NCI-H2107 treated with DMSO at 0.1 percent for 48 hours (cell line): ENCODE measurements around the gene PHKB.
"Not testable (repeated sequence)": the region's sequence is repeated elsewhere in the genome, so short reads cannot be mapped to it uniquely, and the experiment has no call there.

ENCODE experiments used
- DNase-seq: peaks from one replicate; lab custom pipeline; 2025; ENCODE audit not compliant: unreplicated experiment; lab: John Stamatoyannopoulos, UW

PHKB gene

DNA sequence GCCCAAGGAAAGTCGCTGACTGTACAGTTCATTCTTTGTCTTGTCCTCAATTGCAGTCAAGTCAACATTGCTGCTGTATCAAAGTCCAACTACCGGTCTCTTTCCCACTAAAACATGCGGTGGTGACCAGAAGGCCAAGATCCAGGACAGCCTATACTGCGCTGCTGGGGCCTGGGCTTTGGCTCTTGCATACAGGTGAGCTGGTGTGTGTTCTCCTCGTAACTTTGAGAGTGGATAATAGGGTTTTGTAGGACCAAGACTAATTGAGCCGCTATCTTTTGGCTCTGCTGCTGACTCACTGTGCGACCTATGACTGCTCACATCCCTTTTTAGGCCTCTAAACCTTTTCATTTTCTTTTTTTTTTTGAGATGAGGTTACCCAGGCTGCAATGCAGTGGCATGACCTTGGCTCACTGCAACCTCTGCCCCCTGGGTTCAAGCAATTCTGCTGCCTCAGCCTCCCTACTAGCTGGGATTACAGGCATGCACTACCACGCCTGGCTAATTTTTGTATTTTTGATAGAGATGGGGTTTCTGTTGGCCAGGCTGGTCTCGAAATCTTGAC is 38.7 kb downstream of the PHKB start:
- no peak for DNase-seq

DNA sequence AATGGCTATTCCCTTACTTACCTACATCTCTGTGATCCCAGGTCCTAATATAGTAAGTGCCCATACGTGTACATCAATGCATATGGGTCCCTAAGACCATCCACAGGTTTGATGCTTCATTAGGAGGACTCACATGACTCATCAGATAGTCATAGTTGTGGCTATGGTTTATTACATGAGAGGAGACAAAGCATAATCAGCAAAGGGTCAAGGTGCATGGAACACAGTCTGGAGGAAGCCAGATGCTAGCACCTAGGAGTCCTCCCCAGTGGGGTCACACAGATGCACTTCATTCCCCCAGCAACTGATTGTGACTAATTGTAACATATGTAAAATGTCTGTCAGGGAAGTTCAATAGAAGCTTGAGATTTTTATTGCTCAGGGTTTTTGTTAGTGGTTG is 42.8 kb downstream of the PHKB start:
- no peak for DNase-seq

DNA sequence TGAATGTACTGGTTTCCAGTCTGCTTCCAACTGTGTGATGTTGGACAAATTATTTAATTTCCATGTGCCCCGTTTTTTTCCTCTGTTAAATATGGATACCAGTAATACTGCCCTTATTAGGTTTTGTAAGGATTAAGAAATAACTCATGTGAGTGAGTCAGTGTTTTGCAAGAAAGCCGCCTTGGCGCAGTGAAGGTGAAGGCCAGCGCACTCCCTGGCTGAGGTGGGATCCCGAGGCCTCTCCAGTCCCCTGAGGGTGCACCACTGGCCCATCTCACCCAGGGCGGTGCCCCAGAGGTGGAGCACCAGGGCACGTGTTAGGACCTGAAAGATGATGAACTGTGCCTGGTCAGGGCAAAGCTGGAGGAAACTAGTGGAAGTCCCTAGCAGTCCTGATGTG is 43.5 kb downstream of the PHKB start:
- DNase-seq: no peak

DNA sequence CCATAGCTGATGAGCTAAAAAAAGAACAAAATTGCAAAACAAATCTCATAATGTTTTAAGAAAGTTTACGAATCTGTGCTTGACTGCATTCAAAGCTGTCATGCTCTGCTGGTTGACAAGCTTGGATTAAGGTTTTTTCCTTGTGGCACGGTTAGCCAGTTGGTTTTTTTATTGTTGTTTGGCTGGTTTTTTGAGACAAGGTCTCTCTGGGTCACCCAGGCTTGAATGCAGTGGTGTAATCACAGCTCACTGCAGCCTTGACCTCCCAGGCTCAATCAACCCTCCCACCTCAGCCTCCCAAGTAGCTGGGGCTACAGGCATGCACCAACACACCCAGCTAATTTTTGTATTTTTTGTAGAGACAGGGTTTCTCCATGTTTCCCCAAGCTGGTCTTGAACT is 45.7 kb downstream of the PHKB start:
- no peak for DNase-seq

DNA sequence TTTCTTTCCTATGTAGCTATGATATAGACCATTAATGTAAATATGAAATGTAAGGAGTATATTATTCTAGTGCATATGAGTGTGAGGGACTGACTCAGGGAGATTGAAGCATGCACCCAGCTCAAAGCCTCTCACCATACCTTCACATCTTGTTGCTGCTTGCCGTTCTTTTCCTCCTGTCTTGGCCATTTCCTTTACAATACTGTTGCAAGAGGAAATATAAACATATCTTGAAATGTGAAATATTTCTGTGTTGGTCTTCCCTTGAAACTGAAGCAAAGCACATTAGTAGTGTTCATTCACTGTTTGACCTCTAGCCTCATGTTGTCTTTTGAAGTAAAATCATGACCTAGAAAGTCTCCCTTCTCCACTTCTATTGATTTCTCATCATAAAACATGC is 46.6 kb downstream of the PHKB start:
- no peak for DNase-seq

DNA sequence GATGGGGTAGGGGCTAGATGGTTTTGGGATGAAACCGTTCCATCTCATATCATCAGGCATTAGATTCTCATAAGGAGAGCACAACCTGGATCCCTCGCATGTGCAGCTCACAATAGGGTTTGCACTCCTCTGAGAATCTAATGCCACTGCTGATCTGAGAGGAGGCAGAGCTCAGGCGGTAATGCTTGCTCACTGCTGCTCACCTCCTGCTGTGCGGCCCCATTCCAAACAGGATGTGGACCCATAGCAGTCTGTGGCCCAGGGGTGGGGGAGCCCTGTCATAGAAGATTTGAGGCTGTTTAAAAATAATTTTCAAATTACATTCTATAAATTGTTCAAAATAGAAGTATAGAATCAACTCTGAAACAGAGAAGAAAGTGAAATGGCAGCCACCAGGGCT is 50.8 kb downstream of the PHKB start:
- no peak for DNase-seq

DNA sequence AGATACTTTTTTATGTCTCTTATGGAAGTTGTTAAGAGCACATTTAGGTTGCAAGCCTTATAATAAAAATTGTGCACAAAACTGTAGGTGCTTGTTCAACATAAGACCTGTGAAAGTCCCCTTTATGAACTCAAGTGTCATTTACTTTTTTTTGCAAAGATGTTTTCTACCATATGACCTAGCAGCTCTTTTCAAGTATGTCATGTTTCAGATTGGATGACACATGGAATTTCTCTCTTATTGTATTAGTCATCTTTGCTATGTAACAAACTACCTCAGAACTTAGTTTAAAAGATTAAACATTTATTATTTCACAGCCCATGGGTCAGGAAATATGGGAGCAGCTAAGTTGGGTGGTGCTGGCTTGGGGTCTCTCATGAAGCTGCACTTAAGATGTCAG is 57.9 kb downstream of the PHKB start:
- no peak for DNase-seq

DNA sequence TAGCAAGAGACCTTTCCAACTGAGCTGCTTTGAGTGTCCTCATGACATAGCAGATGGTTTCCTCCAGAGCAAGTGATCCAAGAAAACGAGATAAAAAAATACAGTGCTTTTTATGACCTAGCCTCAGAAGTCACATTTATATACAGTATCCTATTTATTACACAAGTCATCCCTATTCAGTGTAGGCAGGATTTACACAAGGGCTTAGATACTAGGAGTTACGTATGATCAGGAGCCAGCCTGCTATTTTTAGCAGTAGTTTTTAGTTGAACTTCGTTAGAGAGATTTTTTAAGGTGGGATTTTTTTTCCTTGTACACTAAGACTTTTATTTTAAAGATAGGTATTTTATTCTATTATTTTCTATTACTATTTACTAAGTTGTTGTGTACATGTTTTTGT is 58.4 kb downstream of the PHKB start:
- no peak for DNase-seq

DNA sequence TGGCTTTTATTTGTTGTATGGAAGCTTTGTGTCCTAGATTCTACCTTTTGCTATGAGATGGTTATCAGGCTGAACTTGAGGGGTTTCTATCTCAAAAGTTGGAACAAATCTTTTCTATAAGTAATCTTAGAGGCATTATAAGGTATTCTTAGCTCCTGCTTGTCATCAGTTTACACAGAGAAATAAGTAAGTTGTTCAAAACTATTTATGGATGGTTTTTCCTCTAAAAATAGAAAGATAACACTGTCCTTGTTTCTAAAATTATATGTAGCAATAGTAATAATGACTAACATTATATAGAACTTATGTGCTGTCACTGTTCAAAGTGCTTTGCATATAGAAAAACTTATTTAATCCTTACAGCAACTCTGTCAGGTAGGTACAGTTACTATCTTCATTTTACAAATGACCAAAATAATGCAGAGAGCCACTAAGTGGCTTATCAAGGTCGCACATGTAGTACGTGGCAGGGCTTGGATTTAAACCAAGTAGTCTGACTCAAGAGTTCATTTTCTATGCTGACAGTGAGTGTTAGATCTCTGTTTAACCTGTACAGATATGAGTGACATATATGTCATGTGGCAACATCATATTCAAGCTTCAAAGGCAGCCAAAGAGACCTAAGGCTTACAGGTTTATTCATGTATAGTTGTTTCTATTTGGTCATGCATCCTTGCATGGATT is 59.0 kb downstream of the PHKB start:
- no peak for DNase-seq

DNA sequence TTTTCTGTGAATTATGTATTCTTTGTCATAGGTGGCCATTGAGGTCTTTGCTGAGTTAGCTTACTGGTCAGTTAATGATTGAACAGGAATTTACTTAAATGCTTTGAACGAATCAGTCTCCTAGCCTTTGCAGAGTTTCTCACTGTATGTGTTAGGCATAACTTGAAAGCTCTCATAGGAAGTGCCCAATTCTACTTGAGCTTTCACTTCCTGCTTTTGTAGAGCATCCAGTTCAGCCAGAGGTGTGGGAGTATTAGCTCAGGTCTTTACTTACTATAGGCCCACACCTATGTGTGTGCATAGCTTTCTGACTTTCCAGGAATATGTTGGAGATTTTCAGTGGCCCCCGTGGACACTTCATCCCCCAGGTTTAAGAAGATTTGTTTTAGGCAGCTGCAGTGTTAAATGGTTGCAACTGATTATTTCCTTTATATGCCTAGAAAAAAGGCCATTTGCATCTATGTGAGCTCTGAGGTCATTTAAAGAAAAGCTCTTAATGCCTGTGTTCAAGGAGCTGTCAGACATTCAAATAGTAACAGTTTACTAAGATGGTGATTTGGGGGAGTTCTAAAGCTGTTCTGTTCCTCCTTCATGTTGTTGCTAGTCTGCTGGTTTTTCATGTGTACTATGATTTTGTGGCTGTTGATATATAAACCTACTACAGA is 62.3 kb downstream of the PHKB start:
- no peak for DNase-seq

DNA sequence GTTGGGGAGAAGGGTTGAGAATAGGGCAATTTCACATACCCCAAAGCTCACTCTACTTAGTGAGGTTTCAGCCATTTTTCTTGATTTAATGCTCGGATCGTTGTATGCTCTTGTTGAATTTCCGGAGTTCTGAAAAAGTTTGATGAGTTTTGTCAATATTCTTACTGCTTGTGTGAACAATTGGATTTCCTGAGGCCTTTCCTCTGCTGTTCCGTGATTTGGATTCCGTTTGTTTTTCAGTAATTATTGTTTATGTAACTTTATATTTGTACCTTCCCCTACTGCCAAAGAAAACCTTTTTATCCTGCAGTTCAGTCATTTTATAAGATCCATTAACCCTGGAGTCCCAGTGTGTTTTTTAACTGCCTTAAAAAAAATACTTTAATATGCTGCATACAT is 62.9 kb downstream of the PHKB start:
- no peak for DNase-seq

DNA sequence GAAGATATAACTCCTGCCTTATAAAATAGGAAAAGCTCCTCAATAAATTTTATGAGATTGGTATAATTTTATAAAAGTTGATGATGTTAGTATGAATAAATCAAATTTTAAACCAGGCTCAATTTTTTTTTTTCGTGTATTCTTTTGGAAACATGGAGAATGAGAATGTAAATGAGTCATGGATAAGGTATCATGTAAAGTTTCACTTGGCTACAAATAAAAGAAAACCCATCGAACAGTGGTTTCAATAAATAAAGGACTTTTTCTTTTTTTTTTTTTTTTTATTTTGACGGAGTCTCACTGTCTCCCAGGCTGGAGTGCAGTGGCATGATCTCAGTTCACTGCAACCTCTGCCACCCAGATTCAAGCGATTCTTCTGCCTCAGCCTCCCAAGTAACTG is 67.3 kb downstream of the PHKB start:
- DNase-seq: no peak

DNA sequence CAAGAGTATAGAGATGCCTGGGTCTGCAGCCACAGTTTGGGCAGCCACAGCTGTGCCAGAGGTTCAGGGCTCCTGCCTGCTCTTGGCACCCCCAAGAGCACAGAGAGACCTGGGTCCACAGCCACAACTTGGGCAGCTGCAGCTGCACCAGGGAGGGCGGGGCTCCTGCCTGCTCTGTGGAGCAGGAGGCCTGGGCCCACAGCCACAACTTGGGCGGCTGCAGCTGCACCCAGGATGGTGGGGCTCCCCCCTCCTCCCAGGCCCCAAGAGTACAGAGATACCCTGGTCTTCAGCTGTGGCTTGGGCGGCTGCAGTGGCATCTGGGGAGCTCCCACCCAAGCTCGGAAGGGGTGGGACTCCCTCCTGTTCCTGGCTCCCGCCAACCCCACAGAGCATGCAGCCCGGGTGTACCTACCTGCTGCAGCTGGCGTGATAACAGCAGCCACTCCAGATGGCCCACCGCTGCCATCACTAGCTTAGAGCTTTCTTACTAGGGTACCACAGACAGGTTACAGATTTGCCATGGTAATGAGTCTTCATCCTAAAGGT is 72.7 kb downstream of the PHKB start:
- no peak for DNase-seq

DNA sequence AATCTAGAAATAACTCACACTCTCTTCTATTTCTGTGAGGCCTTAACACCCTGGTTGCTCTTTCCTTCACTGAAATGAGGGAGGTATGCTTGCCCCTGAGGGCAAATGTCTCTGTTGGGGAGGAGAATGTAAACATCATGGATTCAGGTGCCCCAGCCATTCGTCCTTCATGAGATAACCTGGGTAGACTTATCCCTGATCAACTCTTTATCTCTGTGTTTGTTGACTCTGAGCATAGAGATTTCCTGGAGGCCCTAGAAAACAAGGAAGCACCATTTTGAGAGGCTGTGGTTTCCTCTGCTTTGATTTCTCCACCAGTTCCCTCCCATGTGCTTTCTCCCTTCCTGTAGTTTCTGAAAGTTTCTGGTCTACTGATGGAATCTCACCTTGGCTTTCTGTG is 77.3 kb downstream of the PHKB start:
- no peak for DNase-seq

DNA sequence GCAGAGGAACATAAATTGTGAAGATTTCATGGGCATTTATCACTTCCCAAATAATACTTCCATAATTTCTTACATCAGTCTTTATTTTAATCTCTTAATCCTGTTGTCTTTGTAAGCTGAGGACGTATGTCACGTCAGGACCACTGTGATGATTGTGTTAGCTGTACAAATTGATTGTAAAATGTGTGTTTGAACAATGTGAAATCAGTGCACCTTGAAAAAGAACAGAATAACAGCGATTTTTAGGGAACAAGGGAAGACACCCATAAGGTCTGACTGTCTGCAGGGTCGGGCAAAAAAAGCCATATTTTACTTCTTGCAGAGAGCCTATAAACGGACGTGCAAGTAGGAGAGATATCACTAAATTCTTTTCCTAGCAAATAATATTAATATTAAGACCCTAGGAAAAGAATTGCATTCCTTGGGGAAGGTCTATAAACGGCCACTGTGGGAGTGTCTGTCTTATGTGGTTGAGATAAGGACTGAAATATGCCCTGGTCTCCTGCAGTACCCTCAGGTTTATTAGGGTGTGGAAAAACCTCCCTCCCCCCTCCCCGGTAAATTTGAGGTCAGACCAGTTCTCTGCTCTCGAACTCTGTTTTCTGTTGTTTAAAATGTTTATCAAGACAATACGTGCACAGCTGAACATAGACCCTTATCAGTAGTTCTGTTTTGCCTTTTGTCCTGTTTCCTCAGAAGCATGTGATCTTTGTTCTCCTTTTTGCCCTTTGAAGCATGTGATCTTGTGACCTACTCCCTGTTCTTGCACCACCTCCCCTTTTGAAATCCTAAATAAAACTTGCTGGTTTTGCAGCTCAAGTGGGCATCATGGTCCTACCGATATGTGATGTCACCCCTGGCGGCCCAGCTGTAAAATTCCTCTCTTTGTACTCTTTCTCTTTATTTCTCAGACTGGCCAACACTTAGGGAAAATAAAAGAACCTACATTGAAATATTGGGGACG is 78.9 kb downstream of the PHKB start:
- DNase-seq: not testable (repeated sequence)

DNA sequence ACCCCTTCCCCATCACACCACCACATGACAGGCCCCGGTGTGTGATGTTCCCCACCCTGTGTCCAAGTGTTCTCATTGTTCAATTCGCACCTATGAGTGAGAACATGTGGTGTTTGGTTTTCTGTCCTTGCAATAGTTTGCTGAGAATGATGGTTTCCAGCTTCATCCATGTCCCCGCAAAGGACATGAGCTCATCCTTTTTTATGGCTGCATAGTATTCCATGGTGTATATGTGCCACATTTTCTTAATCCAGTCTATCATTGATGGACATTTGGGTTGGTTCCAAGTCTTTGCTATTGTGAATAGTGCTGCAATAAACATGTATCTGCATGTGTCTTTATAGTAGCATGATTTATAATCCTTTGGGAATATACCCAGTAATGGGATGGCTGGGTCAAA is 80.0 kb downstream of the PHKB start:
- DNase-seq: not testable (repeated sequence)

DNA sequence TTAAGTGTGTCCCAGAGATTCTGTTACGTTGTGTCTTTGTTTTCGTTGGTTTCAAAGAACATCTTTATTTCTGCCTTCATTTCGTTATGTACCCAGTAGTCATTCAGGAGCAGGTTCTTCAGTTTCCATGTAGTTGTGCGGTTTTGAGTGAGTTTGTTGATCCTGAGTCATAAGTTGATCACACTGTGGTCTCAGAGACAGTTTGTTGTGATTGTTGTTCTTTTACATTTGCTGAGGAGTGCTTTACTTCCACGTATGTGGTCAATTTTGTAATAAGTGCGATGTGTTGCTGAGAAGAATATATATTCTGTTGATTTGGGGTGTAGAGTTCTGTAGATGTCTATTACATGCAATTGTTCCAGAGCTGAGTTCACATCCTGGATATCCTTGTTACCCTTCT is 83.1 kb downstream of the PHKB start:
- not testable (repeated sequence) for DNase-seq

DNA sequence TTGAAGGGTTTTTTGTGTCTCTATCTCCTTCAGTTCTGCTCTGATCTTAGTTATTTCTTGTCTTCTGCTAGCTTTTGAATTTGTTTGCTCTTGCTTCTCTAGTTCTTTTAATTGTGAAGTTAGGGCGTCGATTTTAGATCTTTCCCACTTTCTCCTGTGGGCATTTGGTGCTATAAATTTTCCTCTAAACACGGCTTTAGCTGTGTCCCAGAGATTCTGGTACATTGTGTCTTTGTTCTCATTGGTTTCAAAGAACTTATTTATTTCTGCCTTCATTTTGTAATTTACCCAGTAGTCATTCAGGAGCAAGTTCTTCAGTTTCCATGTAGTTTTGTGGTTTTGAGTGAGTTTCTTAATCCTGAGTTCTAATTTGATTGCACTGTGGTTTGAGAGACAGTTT is 90.1 kb downstream of the PHKB start:
- DNase-seq: not testable (repeated sequence)

DNA sequence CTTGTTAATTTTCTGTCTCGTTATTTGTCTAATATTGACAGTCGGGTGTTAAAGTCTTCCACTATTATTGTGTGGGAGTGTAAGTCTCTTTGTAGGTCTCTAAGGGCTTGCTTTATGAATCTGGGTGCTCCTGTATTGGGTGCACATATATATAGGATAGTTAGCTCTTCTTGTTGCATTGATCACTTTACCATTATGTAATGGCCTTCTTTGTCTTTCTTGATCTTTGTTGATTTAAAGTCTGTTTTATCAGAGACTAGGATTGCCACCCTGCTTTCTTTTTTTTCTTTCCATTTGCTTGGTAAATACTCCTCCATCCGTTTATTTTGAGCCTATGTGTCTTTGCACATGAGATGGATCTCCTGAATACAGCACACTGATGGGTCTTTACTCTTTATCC is 90.6 kb downstream of the PHKB start:
- not testable (repeated sequence) for DNase-seq

DNA sequence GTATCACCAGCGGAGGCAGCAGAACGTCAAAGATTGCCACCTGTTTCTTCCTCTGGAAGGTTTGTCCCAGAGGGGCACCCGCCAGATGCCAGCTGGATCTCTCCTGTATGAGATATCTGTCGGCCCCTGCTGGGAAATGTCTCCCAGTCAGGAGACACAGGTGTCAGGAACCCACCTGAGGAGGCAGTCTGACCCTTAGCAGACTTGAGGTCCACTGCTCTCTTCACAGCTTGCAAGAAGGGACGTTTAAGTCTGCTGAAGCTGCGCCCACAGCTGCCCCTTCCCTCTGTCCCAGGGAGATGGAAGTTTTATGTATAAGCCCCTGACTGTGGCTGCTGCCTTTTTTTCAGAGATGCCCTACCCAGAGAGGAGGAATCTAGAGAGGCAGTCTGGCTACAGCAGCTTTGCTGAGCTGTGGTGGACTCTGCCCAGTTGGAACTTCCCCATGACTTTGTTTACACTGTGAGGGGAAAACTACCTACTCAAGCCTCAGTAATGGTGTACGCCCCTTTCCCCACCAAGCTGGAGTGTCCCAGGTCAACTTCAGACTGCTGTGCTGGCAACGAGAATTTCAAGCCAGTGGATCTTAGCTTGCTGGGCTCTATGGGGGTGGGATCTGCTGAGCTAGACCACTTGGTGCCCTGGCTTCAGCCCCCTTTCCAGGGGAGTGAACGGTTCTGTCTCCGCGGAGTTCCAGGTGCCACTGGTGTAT is 92.9 kb downstream of the PHKB start:
- DNase-seq: no peak

DNA sequence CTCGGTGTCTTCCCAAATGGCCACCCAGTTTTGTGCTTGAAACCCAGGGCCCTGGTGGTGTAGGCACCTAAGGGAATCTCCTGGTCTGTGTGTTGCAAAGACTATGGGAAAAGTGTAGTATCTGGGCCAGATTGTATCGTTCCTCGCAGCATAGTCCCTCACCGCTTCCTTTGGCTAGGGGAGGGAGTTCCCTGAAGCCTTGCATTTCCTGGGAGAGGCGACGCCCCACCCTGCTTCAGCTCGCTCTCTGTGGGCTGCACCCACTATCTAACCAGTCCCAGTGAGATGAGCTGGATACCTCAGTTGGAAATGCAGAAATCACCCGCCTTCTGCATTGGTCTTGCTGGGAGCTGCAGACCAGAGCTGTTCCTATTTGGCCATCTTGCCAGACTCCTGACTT is 93.5 kb downstream of the PHKB start:
- DNase-seq: not testable (repeated sequence)
